Fibroblast of lung (primary cell): ENCODE results near the gene CYP2J2. TPM values are rescaled to one million over a fixed set of nuclear protein-coding genes. Genes with fewer than 3 reads are reported as not detected.

Experiments
- DNase-seq, 2 donors: peaks; one replicate each; pipeline versions ENCODE4 v3.0.0 to v3.0.0-alpha.2; 2010; ENCODE audit warnings: low read depth in 2 of 2
- H2AFZ ChIP-seq: 2 replicates; pipeline ENCODE4 v1.5.1; 2012; ENCODE audit warnings: low read length, control low read depth, inconsistent platforms
- H3K27ac ChIP-seq: 2 replicates; pipeline ENCODE4 v1.5.1; 2011; ENCODE audit warnings: low read length, control low read depth; ENCODE audit not compliant: insufficient read depth
- H3K27me3 ChIP-seq: 2 replicates; pipeline ENCODE4 v1.5.1; 2011; ENCODE audit warnings: mild to moderate bottlenecking, low read length; ENCODE audit not compliant: control insufficient read depth, insufficient read depth
- H3K36me3 ChIP-seq: 2 replicates; pipeline ENCODE4 v1.5.1; 2011; ENCODE audit warnings: low read length; ENCODE audit not compliant: control insufficient read depth, insufficient read depth
- H3K4me1 ChIP-seq: 2 replicates; pipeline ENCODE4 v1.5.1; 2011; ENCODE audit warnings: low read length; ENCODE audit not compliant: control insufficient read depth, insufficient read depth; ENCODE audit errors: extremely low read depth
- H3K4me2 ChIP-seq: 2 replicates; pipeline ENCODE4 v1.5.1; 2011; ENCODE audit warnings: low read length, control low read depth; ENCODE audit not compliant: insufficient read depth; ENCODE audit errors: extremely low read depth
- H3K4me3 ChIP-seq, 4 experiments: fragments of 200-600 bp in 1 of 4; sonication (generic) in 1 of 4; replicated peaks in 1 of 4; 2 replicates each; pipeline ENCODE4 v1.5.1; 2011 to 2016; ENCODE audit warnings: low read length in 4 of 4, low read depth in 3 of 4, mild to moderate bottlenecking in 3 of 4, control low read depth in 2 of 4, inconsistent platforms in 1 of 4, mixed read lengths in 1 of 4; ENCODE audit not compliant: insufficient read depth in 1 of 4; ENCODE audit errors: control extremely low read depth in 1 of 4
- H3K79me2 ChIP-seq: 2 replicates; pipeline ENCODE4 v1.5.1; 2012; ENCODE audit warnings: mild to moderate bottlenecking, low read length, inconsistent platforms; ENCODE audit not compliant: control insufficient read depth, insufficient read depth
- H3K9ac ChIP-seq: 2 replicates; pipeline ENCODE4 v1.5.1; 2011; ENCODE audit warnings: mild to moderate bottlenecking, low read length, control low read depth; ENCODE audit not compliant: insufficient read depth
- H3K9me3 ChIP-seq: 2 replicates; pipeline ENCODE4 v1.5.1; 2012; ENCODE audit warnings: low read depth, low read length; ENCODE audit not compliant: control insufficient read depth, insufficient read depth
- H4K20me1 ChIP-seq: 2 replicates; pipeline ENCODE4 v1.5.1; 2011; ENCODE audit warnings: low read length; ENCODE audit not compliant: control insufficient read depth, insufficient read depth; ENCODE audit errors: extremely low read depth
- CTCF ChIP-seq, 2 donors: IDR thresholded peaks in 1 of 2; conservative IDR thresholded peaks in 1 of 2; 1 replicate in 1 of 2; 2 replicates in 1 of 2; pipeline ENCODE4 v1.5.1; 2011 to 2012; ENCODE audit warnings: low read length in 2 of 2, control low read depth in 1 of 2, inconsistent platforms in 1 of 2, low read depth in 1 of 2, mild to moderate bottlenecking in 1 of 2
- EZH2 ChIP-seq: IDR thresholded peaks from 2 replicates; pipeline ENCODE4 v1.5.1; 2012; ENCODE audit warnings: low read length, control low read depth, mild to moderate bottlenecking; ENCODE audit errors: missing control alignments
- polyA minus RNA-seq: library from RNA; depleted of rRNA, polyadenylated mRNA; stranded (reverse); fragments of >200 nt; gene quantifications from 2 replicates; pipeline ENCODE4 v1.2.3, GENCODE V29; 2011; ENCODE audit warnings: low replicate concordance
- polyA plus RNA-seq, 2 donors: library from polyadenylated mRNA; depleted of rRNA in 1 of 2; stranded (reverse) in 1 of 2; unstranded in 1 of 2; fragments of >200 nt; gene quantifications; 2 replicates each; pipeline ENCODE4 v1.2.1, GENCODE V29; 2011 to 2012; ENCODE audit warnings: missing spikeins in 1 of 2
- total RNA-seq: library from RNA; depleted of rRNA; stranded (reverse); fragments of >200 nt; gene quantifications from 2 replicates; pipeline ENCODE4 v1.2.1, GENCODE V29; 2014

The CYP2J2 gene
- total RNA-seq: under 0.01 and 0.17 TPM in 2 replicates
- 0.03 and 0.07 TPM in 2 replicates for polyA plus RNA-seq
- polyA plus RNA-seq (2012): 0.10 TPM in 1 of 2 replicates, not detected in the other
- polyA minus RNA-seq: not detected in 2 replicates

DNA sequence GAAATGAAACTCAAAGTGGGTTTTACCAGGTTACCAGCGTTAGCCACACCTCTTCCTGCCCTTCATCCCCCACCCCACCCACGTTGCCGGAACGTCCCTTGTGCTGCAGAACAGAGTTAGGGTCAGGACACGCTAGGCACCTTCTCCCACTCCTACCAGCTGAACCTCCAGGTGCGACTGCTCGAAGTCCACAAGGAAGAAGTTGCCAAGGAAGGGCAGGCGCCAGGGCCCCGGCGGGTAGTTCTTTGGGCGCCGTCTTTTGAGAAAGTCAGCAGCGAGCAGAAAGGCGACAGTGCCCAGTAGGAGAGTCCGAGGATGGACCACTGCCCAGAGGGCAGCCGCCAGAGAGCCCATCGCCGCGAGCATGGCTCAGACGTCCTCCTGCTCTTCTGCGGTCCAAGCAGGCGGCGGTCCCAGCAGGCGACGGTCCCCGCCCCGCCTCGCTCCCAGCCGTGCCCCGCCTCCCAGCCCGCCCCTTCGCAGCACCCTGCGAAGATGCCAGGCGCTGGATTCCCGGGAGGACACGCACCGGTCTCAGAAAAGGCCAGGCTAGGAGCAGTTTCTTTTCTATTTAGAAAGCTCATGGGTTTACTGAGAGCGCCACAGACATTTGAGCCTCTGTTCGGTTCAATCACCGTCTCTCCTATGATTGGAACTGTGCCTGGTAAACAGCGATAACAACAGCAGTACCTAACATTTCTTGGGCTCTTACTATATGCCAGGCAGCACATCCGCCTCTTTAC, at the start of gene CYP2J2:
TSS of gene CYP2J2 (minus strand) at position 393 of the 743 bp plus-strand sequence. CDS start at position 366, 27 bp downstream.
- peaks cover 15% of the 10 kb centered on the region for H3K27me3 ChIP-seq
- no peak within 1 kb of the TSS for H3K9ac ChIP-seq
- H3K9me3 ChIP-seq: no peaks in the 10 kb centered on the region
- H3K36me3 ChIP-seq: no peaks in the 10 kb centered on the region
- peak within 1 kb of the TSS; percentile 37 to 59 (median 52) for H3K4me3 ChIP-seq
- H3K27ac ChIP-seq: no peak within 1 kb of the TSS
- H3K4me2 ChIP-seq: peak within 1 kb of the TSS; percentile 90
- DNase-seq: peak; percentile 8 to 34
- H3K4me1 ChIP-seq: no peaks in the 10 kb centered on the region
- peak within 1 kb of the TSS; percentile 83 for H2AFZ ChIP-seq
- H4K20me1 ChIP-seq: no peaks in the 10 kb centered on the region
- no peak for TF ChIP-seq CTCF (conservative IDR thresholded peaks at IDR 0.05 in 1 of 2, IDR thresholded peaks at IDR 0.05 in 1 of 2; ENCODE audit: low read depth in 1 of 2, low read length in 2 of 2)
- TF ChIP-seq EZH2: no peak
- no peaks in the 10 kb centered on the region for H3K79me2 ChIP-seq

DNA sequence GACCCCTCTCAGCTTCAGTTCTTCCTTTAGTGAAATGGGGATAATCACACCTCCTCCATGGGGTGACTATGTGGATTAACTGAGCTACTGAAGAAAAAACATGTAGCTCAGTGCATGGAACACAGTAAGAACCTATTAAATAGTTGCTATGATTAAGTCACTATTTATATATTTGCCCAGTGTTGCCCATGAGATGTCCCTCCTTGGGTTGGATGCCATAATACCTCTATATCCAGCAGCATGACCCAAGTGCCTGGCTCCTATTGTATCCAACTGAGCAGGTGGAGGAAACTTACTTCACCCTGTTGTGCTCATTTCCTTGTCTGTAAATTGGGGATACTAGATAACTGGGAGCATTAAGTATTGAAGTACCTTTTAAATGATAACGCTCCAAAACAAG, 47.1 kb upstream of the CYP2J2 start:
- no peak for DNase-seq
- TF ChIP-seq CTCF (conservative IDR thresholded peaks at IDR 0.05 in 1 of 2, IDR thresholded peaks at IDR 0.05 in 1 of 2; ENCODE audit: low read depth in 1 of 2, low read length in 2 of 2) (no peak), EZH2 (no peak)
- H3K27ac ChIP-seq: no peak overlapping the region
- H2AFZ ChIP-seq: no peak overlapping the region
- H3K9ac ChIP-seq: no peak overlapping the region
- no peaks in the 10 kb centered on the region for H3K9me3 ChIP-seq
- no peaks in the 10 kb centered on the region for H3K4me1 ChIP-seq
- H3K79me2 ChIP-seq: no peaks in the 10 kb centered on the region
- no peaks in the 10 kb centered on the region for H4K20me1 ChIP-seq
- no peak overlapping the region for H3K4me2 ChIP-seq
- H3K4me3 ChIP-seq: no peak overlapping the region
- H3K27me3 ChIP-seq: peaks cover 2% of the 10 kb centered on the region
- no peaks in the 10 kb centered on the region for H3K36me3 ChIP-seq

DNA sequence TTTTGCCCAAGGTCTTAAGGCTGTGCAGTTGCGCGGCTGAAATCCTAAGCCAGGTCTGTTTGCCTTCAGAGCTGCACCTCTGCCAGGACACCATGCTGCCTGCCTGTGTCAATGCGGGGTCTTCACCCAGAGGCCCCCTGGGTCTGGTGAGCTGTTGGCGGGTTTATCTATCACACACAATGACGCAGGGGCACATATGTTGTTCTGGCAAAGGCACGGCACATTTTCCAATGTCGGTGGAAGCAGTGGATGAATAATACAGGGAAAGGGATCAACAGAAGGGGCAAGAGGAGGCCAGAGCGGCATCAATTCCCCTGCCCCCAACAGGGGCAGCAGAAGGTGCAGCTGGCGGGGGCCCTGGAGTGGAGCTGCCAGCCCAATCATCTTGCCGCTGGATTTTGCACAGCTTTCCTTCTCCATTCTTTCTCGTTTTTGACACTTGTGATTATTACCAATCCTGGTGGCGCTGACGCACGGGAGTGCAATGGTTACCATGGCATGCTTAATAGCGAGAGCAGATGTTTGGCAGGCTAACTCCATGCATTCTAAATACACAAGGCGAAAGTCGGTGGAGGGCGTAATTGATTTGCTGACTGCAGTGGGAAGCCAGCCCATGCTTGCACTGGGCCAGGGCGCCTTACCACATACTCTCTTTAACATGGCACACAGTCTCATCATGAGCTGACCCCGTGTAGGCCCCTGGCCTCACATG, 45.8 kb upstream of the CYP2J2 start:
- TF ChIP-seq EZH2 (no peak), CTCF (conservative IDR thresholded peaks at IDR 0.05 in 1 of 2, IDR thresholded peaks at IDR 0.05 in 1 of 2; ENCODE audit: low read depth in 1 of 2, low read length in 2 of 2) (no peak)
- peak; percentile 27 to 93 for DNase-seq
- peak overlapping the region in 1 of 4 experiments; percentile 15 for H3K4me3 ChIP-seq
- no peak overlapping the region for H2AFZ ChIP-seq
- no peaks in the 10 kb centered on the region for H3K79me2 ChIP-seq
- no peaks in the 10 kb centered on the region for H4K20me1 ChIP-seq
- H3K4me2 ChIP-seq: peak overlapping the region; percentile 78
- H3K27ac ChIP-seq: peak overlapping the region; percentile 4
- H3K4me1 ChIP-seq: no peaks in the 10 kb centered on the region
- H3K36me3 ChIP-seq: no peaks in the 10 kb centered on the region
- no peaks in the 10 kb centered on the region for H3K9me3 ChIP-seq
- no peak overlapping the region for H3K9ac ChIP-seq
- peaks cover 2% of the 10 kb centered on the region for H3K27me3 ChIP-seq
